ENCODE measurements around the gene PRDM16. TPM values are rescaled to one million over a fixed set of nuclear protein-coding genes. Genes with fewer than 3 reads are reported as not detected.

The PRDM16 gene
- total RNA-seq, 1 donor from 2014 or later: 0.79 TPM

GRCh38 chr1:3078871-3079270 lies 9.9 kb downstream of the PRDM16 start:
- no peaks in the 10 kb centered on the region for H3K36me3 ChIP-seq (ENCODE audit: control insufficient read depth, insufficient read depth, low read length)
- TF ChIP-seq, protein P1, sequence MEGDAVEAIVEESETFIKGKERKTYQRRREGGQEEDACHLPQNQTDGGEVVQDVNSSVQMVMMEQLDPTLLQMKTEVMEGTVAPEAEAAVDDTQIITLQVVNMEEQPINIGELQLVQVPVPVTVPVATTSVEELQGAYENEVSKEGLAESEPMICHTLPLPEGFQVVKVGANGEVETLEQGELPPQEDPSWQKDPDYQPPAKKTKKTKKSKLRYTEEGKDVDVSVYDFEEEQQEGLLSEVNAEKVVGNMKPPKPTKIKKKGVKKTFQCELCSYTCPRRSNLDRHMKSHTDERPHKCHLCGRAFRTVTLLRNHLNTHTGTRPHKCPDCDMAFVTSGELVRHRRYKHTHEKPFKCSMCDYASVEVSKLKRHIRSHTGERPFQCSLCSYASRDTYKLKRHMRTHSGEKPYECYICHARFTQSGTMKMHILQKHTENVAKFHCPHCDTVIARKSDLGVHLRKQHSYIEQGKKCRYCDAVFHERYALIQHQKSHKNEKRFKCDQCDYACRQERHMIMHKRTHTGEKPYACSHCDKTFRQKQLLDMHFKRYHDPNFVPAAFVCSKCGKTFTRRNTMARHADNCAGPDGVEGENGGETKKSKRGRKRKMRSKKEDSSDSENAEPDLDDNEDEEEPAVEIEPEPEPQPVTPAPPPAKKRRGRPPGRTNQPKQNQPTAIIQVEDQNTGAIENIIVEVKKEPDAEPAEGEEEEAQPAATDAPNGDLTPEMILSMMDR (IDR thresholded peaks at IDR 0.05; ENCODE audit: insufficient read depth, low read length, severe bottlenecking): no peak
- FAIRE-seq (no peak), DNase-seq (ENCODE audit: low read depth) (no peak)
- peaks cover under 1% of the 10 kb centered on the region for H3K27me3 ChIP-seq (ENCODE audit: control insufficient read depth, insufficient read depth, low read length)
- H3K4me3 ChIP-seq (ENCODE audit: low read depth, low read length): no peak overlapping the region

DNA sequence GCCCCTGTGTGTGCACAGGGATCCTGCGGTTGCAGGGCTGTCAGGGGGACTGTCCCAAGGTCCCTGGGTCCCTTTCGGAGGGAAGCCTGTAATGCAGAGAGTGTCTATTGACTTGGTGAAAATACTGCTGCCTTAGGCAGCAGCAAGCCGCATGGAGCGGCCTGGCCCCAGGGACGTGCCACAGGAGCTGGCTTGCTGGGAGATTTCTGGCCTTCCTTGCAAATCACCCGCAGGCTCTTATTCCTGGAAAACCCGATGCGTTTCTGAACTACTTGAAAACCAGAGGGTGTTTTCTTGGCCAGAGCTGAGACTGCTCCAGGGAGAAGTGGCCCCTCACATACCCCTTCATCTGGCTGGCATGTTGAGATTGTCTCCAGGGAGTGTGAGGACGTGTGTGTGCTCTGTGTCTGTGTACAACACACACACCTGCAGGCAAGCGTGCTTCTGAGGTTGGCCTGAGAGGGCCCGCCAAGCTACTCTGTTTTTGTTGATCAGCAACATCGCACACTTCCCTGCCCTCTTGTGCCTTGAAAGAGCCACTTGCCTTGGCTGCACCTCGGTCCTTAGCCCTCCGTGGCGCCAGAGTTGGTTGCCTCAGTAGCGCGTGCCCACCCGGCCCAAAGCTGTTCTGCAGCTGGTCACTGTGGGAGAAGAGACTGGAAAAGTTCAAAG lies 10.5 kb downstream of the PRDM16 start:
- DNase-seq (ENCODE audit: low read depth) (no peak), FAIRE-seq (no peak)
- Histone ChIP-seq H3K4me3 (ENCODE audit: low read depth, low read length) (no peak overlapping the region), H3K27me3 (ENCODE audit: control insufficient read depth, insufficient read depth, low read length) (no peaks in the 10 kb centered on the region), H3K36me3 (ENCODE audit: control insufficient read depth, insufficient read depth, low read length) (no peaks in the 10 kb centered on the region)
- TF ChIP-seq, protein P1 (IDR thresholded peaks at IDR 0.05; ENCODE audit: insufficient read depth, low read length, severe bottlenecking): no peak

DNA sequence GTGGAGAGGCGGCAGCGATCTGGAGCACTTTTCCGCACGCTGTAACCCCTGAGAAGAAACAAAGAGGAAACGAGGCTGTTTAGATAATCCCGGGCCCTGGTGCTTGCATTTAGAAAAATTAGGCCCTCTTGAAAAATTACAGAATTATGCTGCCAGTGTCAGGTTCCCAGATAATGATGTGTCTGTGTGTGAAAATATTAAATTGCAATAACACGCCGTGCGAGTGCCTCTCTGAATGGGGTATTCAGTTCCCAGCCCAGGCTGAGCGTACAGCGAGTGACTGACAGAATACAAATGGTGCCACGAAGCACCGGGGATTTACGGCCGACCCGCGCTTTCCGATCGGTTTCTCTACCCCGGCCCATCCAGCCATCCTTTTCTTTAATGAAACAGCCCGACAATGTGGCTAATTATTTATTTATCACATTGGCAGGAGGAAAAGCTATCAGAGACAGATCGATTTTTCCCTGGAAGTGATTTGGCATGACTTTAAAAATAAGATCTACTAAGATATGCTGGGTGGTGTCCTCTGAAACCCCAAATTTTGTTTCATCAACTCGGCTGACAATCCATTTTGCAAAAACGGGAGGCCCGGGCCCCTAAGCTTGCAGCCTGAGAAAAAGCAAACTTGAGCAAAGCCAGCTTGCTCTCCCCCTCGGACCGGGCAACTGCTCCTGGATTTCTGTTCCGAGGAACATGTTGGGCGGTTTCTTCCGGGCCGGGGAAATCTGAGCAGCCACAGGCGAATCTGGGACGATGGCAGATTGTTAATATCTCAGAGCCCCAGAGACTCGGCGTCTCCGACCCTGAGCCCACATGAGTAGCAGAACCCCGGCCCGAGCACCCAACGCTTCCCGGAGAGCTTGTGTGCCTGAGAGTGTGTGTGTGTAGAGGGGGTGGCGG lies 11.3 kb downstream of the PRDM16 start:
- Histone ChIP-seq H3K36me3 (ENCODE audit: control insufficient read depth, insufficient read depth, low read length) (no peaks in the 10 kb centered on the region), H3K4me3 (ENCODE audit: low read depth, low read length) (no peak overlapping the region), H3K27me3 (ENCODE audit: control insufficient read depth, insufficient read depth, low read length) (no peaks in the 10 kb centered on the region)
- DNase-seq (ENCODE audit: low read depth): no peak
- no peak for FAIRE-seq
- TF ChIP-seq, protein P1 (IDR thresholded peaks at IDR 0.05; ENCODE audit: insufficient read depth, low read length, severe bottlenecking): no peak

GRCh38 chr1:3081171-3081683 lies 12.2 kb downstream of the PRDM16 start:
- no peaks in the 10 kb centered on the region for H3K27me3 ChIP-seq (ENCODE audit: control insufficient read depth, insufficient read depth, low read length)
- H3K4me3 ChIP-seq (ENCODE audit: low read depth, low read length): no peak overlapping the region
- TF ChIP-seq, protein P1 (IDR thresholded peaks at IDR 0.05; ENCODE audit: insufficient read depth, low read length, severe bottlenecking): no peak
- FAIRE-seq (no peak), DNase-seq (ENCODE audit: low read depth) (no peak)
- no peaks in the 10 kb centered on the region for H3K36me3 ChIP-seq (ENCODE audit: control insufficient read depth, insufficient read depth, low read length)

- TF ChIP-seq, protein P1 (IDR thresholded peaks at IDR 0.05; ENCODE audit: insufficient read depth, low read length, severe bottlenecking): no peak
- DNase-seq (ENCODE audit: low read depth) (no peak), FAIRE-seq (no peak)
- no peak overlapping the region for H3K4me3 ChIP-seq (ENCODE audit: low read depth, low read length)
- H3K36me3 ChIP-seq (ENCODE audit: control insufficient read depth, insufficient read depth, low read length): no peaks in the 10 kb centered on the region
- H3K27me3 ChIP-seq (ENCODE audit: control insufficient read depth, insufficient read depth, low read length): no peaks in the 10 kb centered on the region
These were observed 13.0 kb downstream of the PRDM16 start for GRCh38 chr1:3082051-3082450.

Data from bronchial epithelial cell (primary cell).